GM19043 (cell line): ENCODE data around the gene AGBL1.

Experiments used
- ATAC-seq: cut with Tn5 transposase; IDR thresholded peaks from one replicate; pipeline ENCODE4 v1.9.1; 2021; ENCODE audit warnings: low read depth; ENCODE audit not compliant: unreplicated experiment

AGBL1 gene

GRCh38 chr15:86162641-86163040, 83.0 kb downstream of the AGBL1 start:
- no peak for ATAC-seq

- ATAC-seq: no peak
Observed at GRCh38 chr15:86163816-86164215, 84.1 kb downstream of the AGBL1 start.

GRCh38 chr15:86164232-86164898, 84.7 kb downstream of the AGBL1 start:
- ATAC-seq: no peak

GRCh38 chr15:86165265-86166211, 85.9 kb downstream of the AGBL1 start:
- no peak for ATAC-seq

- no peak for ATAC-seq
Observed at GRCh38 chr15:86167841-86168240, 88.2 kb downstream of the AGBL1 start.

GRCh38 chr15:86178845-86179244, 99.2 kb downstream of the AGBL1 start:
- ATAC-seq: no peak

- ATAC-seq: no peak
Observed at GRCh38 chr15:86183596-86184491, 104.2 kb downstream of the AGBL1 start.

GRCh38 chr15:86193716-86194380, 114.2 kb downstream of the AGBL1 start:
- no peak for ATAC-seq

GRCh38 chr15:86197770-86198169, 118.1 kb downstream of the AGBL1 start:
- ATAC-seq: no peak

- ATAC-seq: no peak
Observed at GRCh38 chr15:86199467-86200145, 119.9 kb downstream of the AGBL1 start.

GRCh38 chr15:86201313-86202008, 121.8 kb downstream of the AGBL1 start:
- ATAC-seq: no peak

GRCh38 chr15:86203462-86203861, 123.8 kb downstream of the AGBL1 start:
- ATAC-seq: no peak

GRCh38 chr15:86205096-86205495, 125.4 kb downstream of the AGBL1 start:
- no peak for ATAC-seq

GRCh38 chr15:86213420-86213819, 133.7 kb downstream of the AGBL1 start:
- no peak for ATAC-seq

- ATAC-seq: no peak
Observed at GRCh38 chr15:86213888-86214287, 134.2 kb downstream of the AGBL1 start.

- no peak for ATAC-seq
Observed at GRCh38 chr15:86221119-86221518, 141.4 kb downstream of the AGBL1 start.

- ATAC-seq: no peak
Observed at GRCh38 chr15:86229306-86229705, 149.6 kb downstream of the AGBL1 start.

GRCh38 chr15:86229936-86230335, 150.3 kb downstream of the AGBL1 start:
- no peak for ATAC-seq
